ENCODE measurements around the gene MARCHF3.

- TF ChIP-seq CTCF (IDR thresholded peaks at IDR 0.05; ENCODE audit: low read length) = no peak
- no peak for TF ChIP-seq EZH2 (optimal IDR thresholded peaks at IDR 0.05; ENCODE audit: low read depth, low read length)
- no peak for TF ChIP-seq EZH2phosphoT487 (IDR thresholded peaks at IDR 0.05; ENCODE audit: low read length)
Observed at GRCh38 chr5:127019928-127020327, 10.4 kb downstream of the MARCHF3 start.

Data from MM.1S (cell line).